Stimulated activated CD4-positive, alpha-beta T cell treated with anti-CD3 and anti-CD28 coated beads, Interleukin-2, amount 100 ng/mL, for 4 hours (primary cell): ENCODE results near the gene GRK2.

Experiments used
- DNase-seq: peaks from one replicate; pipeline ENCODE4 v3.0.0-alpha.2; 2020; ENCODE audit warnings: low read depth

GRK2 gene

DNA sequence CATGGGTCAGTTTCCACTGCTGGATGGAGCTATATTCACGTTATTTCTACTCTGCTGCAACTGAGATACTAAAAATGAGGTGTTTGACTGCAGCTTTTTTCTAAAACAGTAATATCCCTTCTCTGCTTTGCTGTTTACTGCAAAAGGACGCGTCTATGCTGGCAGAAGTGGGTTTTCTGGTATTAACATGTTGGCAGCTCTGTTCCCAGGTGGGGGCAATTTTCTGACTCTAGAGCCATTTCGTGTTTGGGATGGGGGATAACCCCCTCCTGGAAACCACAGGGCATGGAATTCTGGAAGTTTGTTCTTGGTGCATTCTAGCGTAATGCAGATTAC, 4.9 kb downstream of the GRK2 start:
- DNase-seq = no peak

DNA sequence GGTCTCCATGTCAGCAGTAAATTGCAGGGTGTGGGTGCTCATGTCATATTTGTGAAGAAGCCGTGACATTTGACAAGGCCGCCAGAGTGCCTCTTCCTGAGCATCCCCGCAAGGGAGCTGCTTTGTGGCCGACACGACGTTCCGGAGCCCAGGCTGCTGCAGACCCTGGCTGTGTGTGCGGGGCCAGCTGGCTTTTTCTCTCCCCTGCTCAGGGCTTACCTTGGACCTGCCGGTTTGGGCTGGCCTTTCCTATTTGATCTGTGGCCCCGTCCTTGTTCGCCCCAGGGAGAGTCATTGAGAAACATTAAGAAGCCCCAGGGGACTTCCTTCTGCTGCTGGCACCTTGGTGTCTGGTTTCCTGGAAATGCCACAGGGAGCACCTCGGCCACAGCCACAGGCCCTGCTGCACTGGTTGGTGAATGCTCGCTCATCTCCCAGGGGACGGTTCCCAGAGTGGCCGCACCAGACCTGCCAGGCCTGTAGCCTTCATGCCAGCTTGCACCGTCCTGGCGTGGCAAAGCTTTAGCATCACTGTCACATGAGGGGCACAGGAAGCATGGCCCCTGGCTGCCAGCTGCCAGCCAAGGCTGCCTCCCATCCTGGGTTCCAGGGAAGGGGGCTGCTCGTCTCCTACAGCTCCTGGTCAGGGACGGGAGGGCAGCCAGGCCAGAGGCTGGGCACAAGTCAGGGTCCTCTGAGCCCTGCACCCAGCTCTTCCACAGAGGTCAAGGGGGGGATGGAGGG, 5.4 kb downstream of the GRK2 start:
- no peak for DNase-seq

DNA sequence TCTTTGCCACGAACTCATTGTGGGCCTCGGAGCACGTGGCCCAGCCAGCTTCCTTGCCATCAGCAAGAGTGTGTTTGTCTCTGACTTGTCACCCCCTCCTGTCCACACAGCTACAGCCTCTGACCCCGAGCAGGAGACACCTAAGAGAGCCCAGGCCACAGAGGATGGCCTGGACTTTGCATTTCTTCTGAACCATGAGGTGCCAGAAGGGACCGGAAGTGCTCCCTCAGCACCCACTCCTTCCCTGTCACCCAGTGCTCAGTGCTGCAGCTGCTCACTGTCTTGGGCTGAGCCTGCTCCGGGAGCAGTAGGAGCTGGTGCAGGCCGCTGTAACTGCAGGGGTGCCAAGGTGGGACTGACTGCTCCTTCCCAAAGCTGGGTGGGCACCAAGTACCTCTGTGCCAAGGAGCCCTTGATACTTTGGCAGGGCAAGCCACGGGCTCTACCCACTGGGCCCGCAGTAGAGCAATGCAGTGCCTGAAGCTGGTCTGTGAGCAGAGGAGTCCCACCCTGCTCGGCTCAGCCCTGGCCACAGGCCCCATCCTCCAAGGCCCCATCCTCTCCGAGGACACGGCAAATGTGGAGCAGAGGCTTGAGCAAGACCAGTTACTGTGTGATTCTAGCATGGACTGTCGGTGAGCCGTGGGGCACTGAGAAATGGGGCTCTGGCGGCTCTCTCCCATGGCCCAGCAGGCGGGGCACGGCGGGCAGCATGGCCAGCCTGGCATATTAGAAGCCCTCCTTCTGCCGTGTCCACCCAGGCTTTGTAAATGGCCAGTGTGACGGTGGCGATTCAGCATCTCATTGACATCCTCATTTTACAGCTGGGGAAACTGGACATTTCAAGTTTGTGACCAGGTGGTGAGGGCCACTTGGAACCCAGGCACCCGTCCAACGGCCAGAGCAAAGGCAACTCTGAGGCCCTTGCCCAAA, 6.3 kb downstream of the GRK2 start:
- DNase-seq = no peak

DNA sequence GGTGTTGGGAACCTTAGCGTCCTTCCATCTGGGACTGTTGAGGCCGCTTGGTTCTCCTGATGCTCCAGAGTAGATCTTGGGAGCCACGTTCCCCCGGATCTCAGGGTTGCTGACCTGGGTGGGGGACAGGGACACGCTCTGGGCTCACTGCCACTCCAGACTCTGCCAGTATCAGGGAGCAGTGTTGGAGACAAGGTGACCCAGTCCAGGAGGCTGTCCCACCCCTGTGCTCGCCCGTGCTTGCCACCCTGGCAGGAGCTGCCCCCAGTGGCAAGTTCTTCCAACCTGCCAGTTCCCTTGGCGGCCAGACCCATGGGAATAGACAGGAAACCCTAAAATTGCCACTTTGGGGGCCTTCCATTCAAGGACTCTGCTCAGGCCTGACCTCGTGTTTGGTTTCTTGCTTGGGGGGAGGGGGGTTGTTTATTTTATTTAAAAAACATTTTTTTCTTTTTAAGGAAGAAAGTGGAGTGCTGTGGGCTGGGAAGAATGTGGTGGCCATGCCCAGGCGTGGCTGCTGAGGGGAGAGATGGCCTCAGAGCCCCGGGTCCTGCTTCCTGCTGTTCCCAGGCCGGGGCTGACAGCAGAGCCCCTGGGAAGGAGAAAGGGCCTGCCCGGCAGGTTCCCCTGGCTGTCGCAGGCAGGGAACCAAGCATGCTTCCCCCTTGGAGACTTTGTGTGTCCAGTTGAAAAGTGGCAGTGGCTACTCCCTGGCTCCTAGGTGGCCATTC, 7.2 kb downstream of the GRK2 start:
- no peak for DNase-seq

DNA sequence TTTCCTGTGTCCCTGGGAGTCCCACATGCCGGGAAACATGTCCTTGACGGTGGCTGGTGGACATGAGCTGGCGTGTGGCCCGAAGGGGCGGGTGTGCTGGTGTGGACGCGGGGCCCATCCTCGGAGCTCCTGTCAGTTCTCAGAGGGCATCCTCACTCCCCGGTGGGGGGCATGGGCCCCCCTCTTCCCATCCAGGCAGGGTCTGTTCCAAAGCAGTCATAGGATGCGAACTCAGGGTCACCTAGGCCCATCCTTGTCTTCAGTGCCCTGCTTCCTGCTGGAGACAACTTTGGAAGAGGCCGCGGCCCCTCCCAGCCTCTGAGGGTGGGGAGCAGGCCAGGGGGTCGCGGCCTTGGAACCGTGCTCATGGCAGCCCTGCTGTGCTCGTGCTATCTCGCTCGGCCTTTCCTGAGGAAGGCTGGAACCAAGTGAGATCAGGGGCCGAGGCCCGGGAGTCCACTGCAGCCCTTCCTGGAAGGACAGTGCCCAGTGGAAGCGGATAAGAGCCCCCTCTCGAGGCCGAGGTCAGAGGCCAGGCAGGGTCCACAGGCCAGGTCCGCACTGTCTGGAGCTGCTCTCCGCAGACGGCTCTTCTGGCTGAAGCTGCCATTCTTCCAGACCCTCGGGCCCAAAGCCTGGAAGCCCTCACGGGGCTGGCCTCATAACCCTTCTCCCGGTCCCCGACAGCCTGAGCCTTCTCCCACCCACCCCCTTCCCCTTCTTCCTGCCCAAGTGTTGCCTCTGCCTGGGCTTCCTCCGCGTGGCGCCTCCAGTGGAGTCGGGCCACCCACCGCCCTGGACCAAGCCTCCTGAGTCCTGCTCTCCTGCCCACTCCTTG, 8.7 kb downstream of the GRK2 start:
- DNase-seq = no peak

DNA sequence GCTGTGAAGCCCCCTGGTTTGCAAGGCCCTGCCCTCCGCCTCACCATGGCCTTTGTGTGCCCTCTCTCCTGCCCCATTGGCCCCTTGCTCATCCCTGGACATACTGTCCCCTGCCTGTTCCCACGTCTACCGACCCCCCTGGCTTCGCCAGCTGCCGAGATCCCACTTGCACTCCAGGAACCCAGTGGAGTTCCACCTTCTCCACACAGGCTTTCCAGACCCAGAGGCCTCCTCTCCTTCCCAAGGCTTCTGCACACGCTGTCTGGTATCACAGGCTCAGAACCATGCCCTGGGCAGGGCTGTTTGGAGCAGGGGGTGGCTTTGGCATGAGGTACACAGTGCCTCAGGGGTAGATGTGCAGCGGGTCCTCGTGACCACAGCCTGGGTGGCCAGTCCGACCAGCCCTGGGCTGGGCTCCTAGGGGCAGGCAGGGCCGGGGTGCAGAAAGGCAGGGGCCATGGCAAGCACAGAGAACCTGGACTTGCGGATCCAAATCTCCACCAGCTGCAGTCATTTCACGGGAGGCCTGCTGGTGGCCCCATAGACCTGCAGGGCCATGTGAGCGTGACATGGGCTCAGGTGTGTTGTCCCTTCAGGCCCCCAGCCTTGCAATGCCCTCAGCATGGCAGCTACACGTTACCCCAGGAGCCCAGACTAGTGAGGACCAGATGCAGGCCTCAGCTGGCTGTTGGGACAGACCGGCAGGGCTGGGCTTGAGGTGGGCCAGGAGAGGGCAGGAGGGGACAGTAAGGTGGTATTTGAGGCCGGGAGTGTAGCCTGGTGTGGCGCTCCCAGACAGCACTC, 9.5 kb downstream of the GRK2 start:
- DNase-seq = no peak

DNA sequence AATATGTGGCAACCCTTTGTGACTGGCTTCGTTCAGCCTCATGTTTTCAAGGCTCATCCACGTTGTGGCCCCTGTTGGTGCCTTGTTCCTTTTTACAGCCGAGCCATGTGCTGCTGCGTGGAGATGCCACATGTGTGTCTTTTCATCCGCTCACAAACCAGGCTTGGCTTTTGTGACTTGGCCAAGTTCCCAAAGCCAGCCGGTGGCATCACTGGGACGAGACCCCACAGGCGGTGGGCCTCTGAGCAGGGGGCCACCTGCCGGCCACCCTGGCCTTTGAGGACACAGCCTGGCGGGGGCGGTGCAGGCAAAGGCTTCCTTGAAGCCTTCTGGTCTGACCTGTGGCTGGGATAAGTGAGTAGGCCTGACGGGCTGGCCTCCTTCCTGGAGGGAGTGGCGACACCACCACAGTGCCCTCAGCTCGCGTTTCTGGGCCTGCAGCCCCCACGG, 10.5 kb downstream of the GRK2 start:
- no peak for DNase-seq

DNA sequence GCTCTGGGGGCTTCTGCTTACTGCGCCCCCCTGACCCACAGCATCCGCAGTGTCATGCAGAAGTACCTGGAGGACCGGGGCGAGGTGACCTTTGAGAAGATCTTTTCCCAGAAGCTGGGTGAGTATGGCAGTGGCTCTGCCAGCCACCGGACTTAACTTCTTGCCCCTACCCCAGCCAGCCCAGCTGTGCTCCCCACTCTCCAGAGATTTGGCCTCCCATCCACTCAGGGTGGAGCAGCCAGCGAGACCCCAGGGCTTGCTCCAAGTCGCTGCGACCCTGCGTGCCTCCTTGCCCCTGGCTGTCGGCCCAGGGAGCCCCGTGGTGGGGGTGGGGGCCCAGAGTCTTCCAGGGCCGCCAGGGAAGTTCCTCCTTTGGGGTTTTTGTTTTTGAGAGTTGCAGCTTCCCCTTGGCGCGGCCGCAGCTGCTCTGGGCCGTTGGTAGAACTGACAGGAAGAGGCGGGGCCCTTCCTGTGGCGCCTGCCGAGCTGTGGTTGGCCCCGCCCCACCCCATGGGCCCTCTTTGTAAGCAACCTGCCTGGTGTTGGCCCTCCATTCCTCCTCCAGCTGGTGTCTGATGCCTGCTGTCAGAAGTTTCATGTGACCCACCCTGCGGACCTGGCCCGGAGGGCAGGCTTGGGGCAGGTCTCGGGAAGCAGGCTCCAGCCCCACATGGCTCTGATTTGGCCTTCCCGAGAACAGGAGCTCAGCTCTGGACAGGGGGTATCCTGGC, 11.1 kb downstream of the GRK2 start:
- peak; percentile 81 for DNase-seq

DNA sequence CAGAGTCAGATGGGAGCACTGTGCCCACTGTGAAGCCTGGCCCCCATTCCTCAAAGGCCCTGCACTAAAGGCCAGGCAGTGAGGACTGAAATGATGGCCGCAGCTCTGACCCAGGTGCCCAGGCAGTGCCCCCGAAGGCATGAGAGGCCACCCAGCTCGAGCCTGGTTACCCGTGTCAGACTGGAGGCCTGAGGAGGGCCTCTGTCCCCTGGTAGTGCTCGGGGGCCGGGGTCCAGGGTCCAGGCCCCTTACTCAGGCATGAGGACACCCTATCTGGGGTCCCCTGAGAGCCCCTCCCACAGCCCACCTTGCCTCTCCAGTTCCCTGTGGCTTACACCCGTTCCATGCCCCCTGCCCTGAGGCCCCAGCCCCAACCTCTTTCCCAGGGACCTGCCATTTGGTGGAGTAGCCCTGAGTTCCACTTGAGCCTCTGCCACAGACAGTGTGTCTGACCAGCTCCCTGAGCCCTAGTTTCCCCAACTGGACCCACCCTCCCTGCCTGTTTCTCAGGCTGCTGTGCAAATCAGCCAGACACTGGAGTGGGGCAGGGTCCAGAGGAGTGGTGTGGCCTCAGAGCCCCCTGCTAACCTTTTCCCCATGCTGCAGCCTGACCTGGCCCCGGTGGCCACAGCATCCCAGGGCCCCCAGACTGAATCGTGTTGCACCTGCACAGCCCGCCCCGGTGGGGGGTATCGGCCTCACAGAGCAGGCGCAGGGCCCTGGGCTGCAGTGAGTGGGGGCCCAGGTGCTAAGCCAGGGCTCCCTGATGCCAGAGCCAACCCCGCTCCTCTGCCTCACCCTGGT, 12.1 kb downstream of the GRK2 start:
- DNase-seq = no peak

DNA sequence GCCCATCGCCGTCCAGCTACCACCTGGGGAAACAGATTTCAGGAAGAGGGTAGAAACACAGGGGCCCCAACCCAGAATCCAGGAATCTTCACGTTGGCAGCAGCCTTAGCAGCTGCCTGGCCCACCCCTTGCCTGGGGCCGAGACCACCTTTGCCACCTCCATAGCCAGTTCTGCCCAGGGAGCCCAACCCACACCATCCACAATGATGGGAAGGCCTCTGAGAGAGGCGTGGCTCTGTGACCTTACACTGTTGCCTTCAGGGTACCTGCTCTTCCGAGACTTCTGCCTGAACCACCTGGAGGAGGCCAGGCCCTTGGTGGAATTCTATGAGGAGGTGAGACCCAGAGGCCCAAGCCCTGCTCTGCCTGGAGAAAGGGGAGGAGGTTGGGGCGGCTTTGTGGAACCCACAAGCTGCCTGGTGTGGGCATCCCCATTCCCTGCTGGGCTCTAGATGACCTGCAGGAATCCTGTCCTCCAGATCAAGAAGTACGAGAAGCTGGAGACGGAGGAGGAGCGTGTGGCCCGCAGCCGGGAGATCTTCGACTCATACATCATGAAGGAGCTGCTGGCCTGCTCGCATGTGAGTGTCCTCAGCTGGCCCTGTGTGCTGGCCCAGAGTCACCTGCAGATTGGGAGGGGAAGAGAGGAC, 12.8 kb downstream of the GRK2 start:
- no peak for DNase-seq

DNA sequence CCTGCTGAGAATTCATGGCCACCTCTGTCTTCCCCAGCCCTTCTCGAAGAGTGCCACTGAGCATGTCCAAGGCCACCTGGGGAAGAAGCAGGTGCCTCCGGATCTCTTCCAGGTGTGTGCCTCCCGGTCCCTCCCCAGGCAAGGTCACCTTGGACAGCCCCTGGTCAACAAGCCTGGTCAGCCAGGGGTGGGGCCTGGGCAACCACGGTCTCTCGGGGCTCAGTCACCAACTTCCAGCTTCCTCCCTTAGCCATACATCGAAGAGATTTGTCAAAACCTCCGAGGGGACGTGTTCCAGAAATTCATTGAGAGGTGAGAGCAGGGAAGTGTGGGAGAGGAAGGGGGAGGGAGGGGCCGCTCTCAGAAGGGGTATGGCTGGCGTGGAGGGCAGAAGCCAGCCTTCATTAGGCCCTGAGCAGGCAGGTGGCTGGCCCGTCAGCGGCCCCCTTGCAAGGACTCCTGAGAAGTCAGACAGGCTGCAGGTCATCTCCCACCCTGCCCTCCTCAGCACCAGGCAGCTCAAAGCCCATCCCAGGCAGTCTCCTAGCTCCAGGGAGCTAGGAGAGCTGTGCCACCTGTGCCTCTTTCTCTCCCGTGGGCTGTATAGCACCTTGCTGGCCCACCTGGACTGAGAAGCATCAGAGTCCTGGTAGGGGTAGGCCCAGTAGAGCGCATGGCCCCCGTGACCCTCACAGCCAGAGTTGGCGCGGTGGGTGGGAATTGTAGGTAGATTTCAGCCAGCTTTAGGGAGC, 13.5 kb downstream of the GRK2 start:
- no peak for DNase-seq

DNA sequence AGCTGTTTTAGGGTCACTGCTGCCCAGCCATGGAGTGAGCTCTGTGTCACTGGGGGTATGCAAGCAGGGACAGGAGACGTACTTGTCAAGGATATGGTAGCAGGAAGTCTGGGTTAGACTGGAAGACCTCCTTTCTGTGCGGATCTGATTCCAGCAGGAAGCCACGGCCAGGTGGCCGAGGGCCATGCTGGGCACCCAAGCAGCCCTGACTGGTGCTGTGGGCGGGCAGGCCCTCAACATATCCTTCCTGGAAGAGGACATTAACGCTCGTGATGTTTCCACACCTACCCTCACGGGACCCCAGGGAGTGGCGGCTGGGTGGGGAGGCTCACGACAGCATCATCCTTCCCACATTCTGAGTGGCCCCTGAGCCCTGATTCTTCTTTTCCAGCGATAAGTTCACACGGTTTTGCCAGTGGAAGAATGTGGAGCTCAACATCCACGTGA, 14.1 kb downstream of the GRK2 start:
- no peak for DNase-seq

DNA sequence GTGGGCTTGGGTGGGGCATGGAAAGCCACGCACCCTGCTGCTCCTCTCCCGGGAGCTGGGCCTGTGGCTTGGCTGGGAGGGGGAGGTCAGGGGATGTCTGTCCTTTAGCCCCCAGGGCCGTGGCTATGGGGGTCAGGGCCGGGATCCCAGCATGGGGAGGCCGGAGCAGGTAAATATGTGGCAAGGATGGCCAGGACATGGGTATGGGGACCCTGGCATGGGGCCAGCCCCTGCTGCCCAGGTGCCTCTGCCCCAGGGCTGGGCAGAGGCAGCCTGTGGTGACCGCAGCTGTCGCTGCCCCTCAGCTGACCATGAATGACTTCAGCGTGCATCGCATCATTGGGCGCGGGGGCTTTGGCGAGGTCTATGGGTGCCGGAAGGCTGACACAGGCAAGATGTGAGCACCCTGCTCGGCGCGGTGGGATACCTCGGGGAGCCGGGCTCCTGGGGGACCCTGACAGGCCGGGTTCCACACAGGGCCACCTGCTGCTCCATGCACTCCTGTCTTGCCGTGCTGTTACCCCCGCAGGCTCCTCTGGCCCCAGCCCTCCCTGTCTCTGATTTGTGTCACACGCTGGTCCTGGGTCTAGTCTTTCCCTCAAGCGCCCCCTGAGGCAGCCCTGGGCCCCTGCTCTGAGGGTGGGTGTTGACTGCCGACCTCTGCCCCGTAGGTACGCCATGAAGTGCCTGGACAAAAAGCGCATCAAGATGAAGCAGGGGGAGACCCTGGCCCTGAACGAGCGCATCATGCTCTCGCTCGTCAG, 14.7 kb downstream of the GRK2 start:
- DNase-seq = no peak

DNA sequence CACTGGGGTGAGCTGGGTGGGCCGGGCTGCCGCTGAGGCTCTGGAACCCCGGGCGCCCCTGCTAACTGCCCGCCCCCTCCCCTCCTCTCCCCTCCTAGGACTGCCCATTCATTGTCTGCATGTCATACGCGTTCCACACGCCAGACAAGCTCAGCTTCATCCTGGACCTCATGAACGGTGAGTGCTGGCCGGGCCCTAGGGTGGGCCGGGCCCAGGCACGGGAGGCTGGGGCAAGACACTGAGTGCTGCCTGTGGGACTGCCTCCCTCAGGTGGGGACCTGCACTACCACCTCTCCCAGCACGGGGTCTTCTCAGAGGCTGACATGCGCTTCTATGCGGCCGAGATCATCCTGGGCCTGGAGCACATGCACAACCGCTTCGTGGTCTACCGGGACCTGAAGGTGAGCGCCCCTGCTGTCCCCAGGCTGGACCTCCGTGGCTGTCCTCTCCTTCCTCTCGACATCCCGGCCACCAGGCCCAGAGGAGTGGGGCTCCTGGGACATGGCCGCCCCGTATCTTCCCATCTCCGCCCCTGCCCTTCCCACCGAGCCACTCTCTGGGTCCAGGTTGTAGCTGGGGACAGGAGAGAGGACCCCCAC, 15.4 kb downstream of the GRK2 start:
- no peak for DNase-seq

DNA sequence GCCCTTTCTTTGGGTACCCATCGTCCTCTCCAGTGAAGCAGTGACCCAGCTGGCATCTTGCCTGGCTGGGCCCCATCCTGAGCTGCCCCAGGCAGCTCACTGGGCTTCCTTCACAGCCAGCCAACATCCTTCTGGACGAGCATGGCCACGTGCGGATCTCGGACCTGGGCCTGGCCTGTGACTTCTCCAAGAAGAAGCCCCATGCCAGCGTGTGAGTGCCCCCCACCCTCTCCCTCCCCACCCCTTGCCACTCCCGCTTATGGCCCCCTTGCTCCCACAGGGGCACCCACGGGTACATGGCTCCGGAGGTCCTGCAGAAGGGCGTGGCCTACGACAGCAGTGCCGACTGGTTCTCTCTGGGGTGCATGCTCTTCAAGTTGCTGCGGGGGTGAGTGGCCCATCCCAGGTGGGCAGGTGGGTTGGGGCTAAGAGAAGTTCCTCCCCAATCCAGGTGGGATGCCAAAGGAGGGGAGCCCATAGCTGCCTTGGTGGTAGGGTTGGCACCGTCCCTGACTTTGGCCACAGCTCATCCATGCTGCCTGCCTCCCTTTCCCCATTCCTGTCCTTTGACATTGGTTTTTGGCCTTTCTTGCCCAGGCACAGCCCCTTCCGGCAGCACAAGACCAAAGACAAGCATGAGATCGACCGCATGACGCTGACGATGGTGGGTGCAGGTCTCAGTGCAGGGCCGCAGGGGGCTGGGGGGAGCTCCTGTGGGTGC, 16.0 kb downstream of the GRK2 start:
- no peak for DNase-seq

DNA sequence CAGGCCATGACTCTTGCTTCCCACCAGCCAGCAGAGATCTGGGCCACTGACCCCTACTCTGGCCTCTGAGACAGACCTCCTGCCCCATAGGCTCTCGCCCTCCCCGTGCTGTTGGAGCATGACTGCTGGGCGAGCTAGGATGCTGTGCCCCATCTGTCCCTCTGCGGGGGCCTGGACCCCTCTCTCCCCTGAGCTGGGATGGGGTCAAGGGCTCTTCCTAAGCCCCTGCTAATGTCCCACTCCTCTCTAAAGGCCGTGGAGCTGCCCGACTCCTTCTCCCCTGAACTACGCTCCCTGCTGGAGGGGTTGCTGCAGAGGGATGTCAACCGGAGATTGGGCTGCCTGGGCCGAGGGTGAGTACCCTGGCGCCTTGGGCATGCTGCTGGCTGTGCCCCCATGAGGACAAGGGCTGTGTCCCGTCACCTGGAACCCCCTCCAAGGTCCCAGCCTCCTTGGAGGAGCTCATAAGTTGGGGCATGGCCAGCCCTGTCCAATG, 16.7 kb downstream of the GRK2 start:
- no peak for DNase-seq
